Panc1 (cell line): ENCODE data around the gene SGPL1. TPM values are rescaled to one million over a fixed set of nuclear protein-coding genes. Genes with fewer than 3 reads are reported as not detected.

Experiments
- ATAC-seq: fragments of 200-7000 bp; cut with Tn5 transposase; 2 replicates; pipeline ENCODE4 v1.9.1; 2020; ENCODE audit warnings: mild to moderate bottlenecking, moderate library complexity
- BruUV-seq: library from RNA; stranded (reverse); fragments of 400-500 nt; replicated peaks from 2 replicates; lab custom pipeline; 2021; lab: Mats Ljungman, UMichigan
- CTCF ChIA-PET: fragments of 300-600 bp; sonication (Branson Sonifier 250); formaldehyde crosslinking; loops from one replicate; lab custom pipeline; 2022; ENCODE audit warnings: antibody characterized with exemption; lab: Charles Lee
- POLR2A ChIA-PET: fragments of 300-600 bp; sonication (Branson Sonifier 250); formaldehyde crosslinking; loops from one replicate; lab custom pipeline; 2022; ENCODE audit warnings: antibody characterized with exemption; lab: Charles Lee
- DNase-seq: peaks from one replicate; pipeline ENCODE4 v3.0.0-alpha.2; 2010; ENCODE audit warnings: low read depth, low spot score
- H3K27ac ChIP-seq: 2 replicates; pipeline ENCODE4 v1.5.1; 2011; ENCODE audit warnings: mild to moderate bottlenecking, low read length, inconsistent platforms
- H3K27me3 ChIP-seq: fragments of 200-500 bp; sonication (Bioruptor generic); 2 replicates; pipeline ENCODE4 v1.6.0; 2014; ENCODE audit warnings: low read length, inconsistent platforms; ENCODE audit not compliant: control insufficient read depth, insufficient read depth
- H3K36me3 ChIP-seq: fragments of 200-500 bp; sonication (Bioruptor generic); 2 replicates; pipeline ENCODE4 v1.5.1; 2014; ENCODE audit warnings: inconsistent platforms, mild to moderate bottlenecking, low read length, moderate library complexity; ENCODE audit not compliant: control insufficient read depth, insufficient read depth
- H3K4me1 ChIP-seq: 2 replicates; pipeline ENCODE4 v1.5.1; 2011; ENCODE audit warnings: inconsistent platforms, mild to moderate bottlenecking, low read length, moderate library complexity; ENCODE audit not compliant: control insufficient read depth, insufficient read depth
- H3K4me3 ChIP-seq, 2 experiments: 2 replicates each; pipeline ENCODE4 v1.5.1; 2011 to 2012; ENCODE audit warnings: low read depth in 2 of 2, low read length in 2 of 2, mild to moderate bottlenecking in 2 of 2, inconsistent platforms in 1 of 2, moderate library complexity in 1 of 2
- H3K9me3 ChIP-seq: fragments of 200-500 bp; sonication (Bioruptor generic); 2 replicates; pipeline ENCODE4 v1.5.1; 2014; ENCODE audit warnings: low read depth, mild to moderate bottlenecking, inconsistent platforms, low read length, moderate library complexity; ENCODE audit not compliant: control insufficient read depth, insufficient read depth
- CTCF ChIP-seq: fragments of 450-650 bp; IDR thresholded peaks from 2 replicates; pipeline ENCODE4 v1.5.1; 2017; ENCODE audit warnings: mild to moderate bottlenecking
- POLR2AphosphoS5 ChIP-seq: IDR thresholded peaks from 2 replicates; pipeline ENCODE4 v1.6.1; 2012; ENCODE audit warnings: mild to moderate bottlenecking, low read depth, low read length, moderate library complexity
- REST ChIP-seq, 2 experiments: IDR thresholded peaks; 2 replicates each; pipeline ENCODE4 v1.6.1; 2011 to 2012; ENCODE audit warnings: low read depth in 2 of 2, control low read depth in 1 of 2, low read length in 1 of 2, mild to moderate bottlenecking in 1 of 2, moderate library complexity in 1 of 2; ENCODE audit not compliant: insufficient read depth in 1 of 2
- SIN3A ChIP-seq: IDR thresholded peaks from 2 replicates; pipeline ENCODE4 v1.6.1; 2012; ENCODE audit warnings: low read depth, mild to moderate bottlenecking, low read length, moderate library complexity, borderline replicate concordance; ENCODE audit not compliant: insufficient read depth
- TCF7L2 ChIP-seq: IDR thresholded peaks from 2 replicates; pipeline ENCODE4 v1.6.1; 2011; ENCODE audit warnings: mild to moderate bottlenecking, low read depth, low read length, inconsistent platforms
- in situ Hi-C: cut with HindIII; loops from 2 replicates; pipeline ENCODE4 v1.10.0; 2016; ENCODE audit warnings: low sequenced_read_pairs, low pct_unique_long_range_greater_than_20kb
- intact Hi-C: fragments of 100-400 bp; cut with micrococcal nuclease; formaldehyde crosslinking; loops from one replicate; pipeline ENCODE4 v1.10.0; 2022; ENCODE audit not compliant: unreplicated experiment
- total RNA-seq: library from RNA; stranded (reverse); gene quantifications from one replicate; pipeline ENCODE4 v1.2.1, GENCODE V29; 2021; ENCODE audit not compliant: unreplicated experiment

Gene SGPL1
- total RNA-seq, 1 experiment from 2014 or later, result 103 TPM

- Histone ChIP-seq H3K27ac (no peak overlapping the region), H3K4me3 (no peak overlapping the region), H3K36me3 (no peaks in the 10 kb centered on the region), H3K4me1 (no peaks in the 10 kb centered on the region), H3K9me3 (no peaks in the 10 kb centered on the region), H3K27me3 (peaks cover 16% of the 10 kb centered on the region; the same call in 1 of the 2 replicates)
- no peak for ATAC-seq
- no peak for TF ChIP-seq REST (IDR thresholded peaks at IDR 0.05; ENCODE audit: insufficient read depth in 1 of 2, low read depth in 2 of 2, low read length in 1 of 2)
- no peak for TF ChIP-seq POLR2AphosphoS5
- TF ChIP-seq SIN3A, result no peak
- TF ChIP-seq CTCF, result no peak
- no peak for TF ChIP-seq TCF7L2
- CTCF ChIA-PET, result no interaction called here
- in situ Hi-C loops, result no loop called here
- no TSS peak for BruUV-seq
- DNase-seq, result no peak
- intact Hi-C loops, result no loop called here
- POLR2A ChIA-PET, result no interaction called here
These were observed 33.5 kb upstream of the SGPL1 start for GRCh38 chr10:70782086-70782745.

GRCh38 chr10:70782746-70783680 lies 32.7 kb upstream of the SGPL1 start:
- Histone ChIP-seq H3K9me3 (no peaks in the 10 kb centered on the region), H3K36me3 (no peaks in the 10 kb centered on the region), H3K27ac (no peak overlapping the region), H3K4me3 (no peak overlapping the region), H3K4me1 (no peaks in the 10 kb centered on the region), H3K27me3 (peaks cover 16% of the 10 kb centered on the region; the same call in 1 of the 2 replicates)
- no peak for TF ChIP-seq SIN3A
- no peak for TF ChIP-seq CTCF
- no peak for TF ChIP-seq POLR2AphosphoS5
- TF ChIP-seq TCF7L2, result no peak
- TF ChIP-seq REST (IDR thresholded peaks at IDR 0.05; ENCODE audit: insufficient read depth in 1 of 2, low read depth in 2 of 2, low read length in 1 of 2), result no peak
- in situ Hi-C loops, result no loop called here
- no TSS peak for BruUV-seq
- intact Hi-C loops, result no loop called here
- CTCF ChIA-PET, result no interaction called here
- POLR2A ChIA-PET, result no interaction called here
- ATAC-seq (no peak), DNase-seq (no peak)
